Measurements from ENCODE around the gene ACADVL. TPM values are rescaled to one million over a fixed set of nuclear protein-coding genes. Genes with fewer than 3 reads are reported as not detected.

Gene ACADVL
- total RNA-seq, 1 donor: 163 TPM

GRCh38 chr17:7195971-7196370 lies 23.8 kb upstream of the ACADVL start:
- Histone ChIP-seq H3K9me3 (ENCODE audit: low read depth, low read length) (no peaks in the 10 kb centered on the region), H3K4me1 (ENCODE audit: insufficient read depth, low read length) (no peaks in the 10 kb centered on the region), H3K79me2 (ENCODE audit: insufficient read depth, low read length) (no peaks in the 10 kb centered on the region), H3K4me3 (ENCODE audit: insufficient read depth, low read length) (no peak overlapping the region), H3K4me2 (ENCODE audit: insufficient read depth, low read length) (no peak overlapping the region), H3K27ac (ENCODE audit: low read depth, low read length) (no peak overlapping the region), H2AFZ (ENCODE audit: low read length) (no peak overlapping the region), H3K36me3 (ENCODE audit: insufficient read depth, low read length) (peaks cover 48% of the 10 kb centered on the region), H3K27me3 (ENCODE audit: insufficient read depth, low read length) (no peaks in the 10 kb centered on the region), H4K20me1 (ENCODE audit: insufficient read depth, low read length) (peaks cover 2% of the 10 kb centered on the region)
- TF ChIP-seq CTCF (IDR thresholded peaks at IDR 0.05; ENCODE audit: extremely low read depth, low read depth, low read length): no peak
- DNase-seq (ENCODE audit: insufficient read length, low spot score, missing footprints): no peak

- H3K4me1 ChIP-seq (ENCODE audit: insufficient read depth, low read length): no peaks in the 10 kb centered on the region
- no peaks in the 10 kb centered on the region for H3K9me3 ChIP-seq (ENCODE audit: low read depth, low read length)
- no peak overlapping the region for H2AFZ ChIP-seq (ENCODE audit: low read length)
- H3K4me3 ChIP-seq (ENCODE audit: insufficient read depth, low read length): no peak overlapping the region
- no peak for DNase-seq (ENCODE audit: insufficient read length, low spot score, missing footprints)
- no peaks in the 10 kb centered on the region for H3K27me3 ChIP-seq (ENCODE audit: insufficient read depth, low read length)
- no peaks in the 10 kb centered on the region for H3K79me2 ChIP-seq (ENCODE audit: insufficient read depth, low read length)
- no peak overlapping the region for H3K4me2 ChIP-seq (ENCODE audit: insufficient read depth, low read length)
- no peak for TF ChIP-seq CTCF (IDR thresholded peaks at IDR 0.05; ENCODE audit: extremely low read depth, low read depth, low read length)
- no peaks in the 10 kb centered on the region for H4K20me1 ChIP-seq (ENCODE audit: insufficient read depth, low read length)
- no peak overlapping the region for H3K27ac ChIP-seq (ENCODE audit: low read depth, low read length)
- peaks cover 52% of the 10 kb centered on the region for H3K36me3 ChIP-seq (ENCODE audit: insufficient read depth, low read length)
Measured at GRCh38 chr17:7196651-7197401, 22.9 kb upstream of the ACADVL start.

- H3K79me2 ChIP-seq (ENCODE audit: insufficient read depth, low read length): peaks cover 21% of the 10 kb centered on the region
- peaks cover 22% of the 10 kb centered on the region for H4K20me1 ChIP-seq (ENCODE audit: insufficient read depth, low read length)
- no peaks in the 10 kb centered on the region for H3K27me3 ChIP-seq (ENCODE audit: insufficient read depth, low read length)
- H3K9me3 ChIP-seq (ENCODE audit: low read depth, low read length): no peaks in the 10 kb centered on the region
- H3K36me3 ChIP-seq (ENCODE audit: insufficient read depth, low read length): peaks cover 26% of the 10 kb centered on the region
- no peak overlapping the region for H3K4me2 ChIP-seq (ENCODE audit: insufficient read depth, low read length)
- TF ChIP-seq CTCF (IDR thresholded peaks at IDR 0.05; ENCODE audit: extremely low read depth, low read depth, low read length): no peak
- no peak overlapping the region for H3K4me3 ChIP-seq (ENCODE audit: insufficient read depth, low read length)
- no peak overlapping the region for H3K27ac ChIP-seq (ENCODE audit: low read depth, low read length)
- H2AFZ ChIP-seq (ENCODE audit: low read length): no peak overlapping the region
- DNase-seq (ENCODE audit: insufficient read length, low spot score, missing footprints): no peak
- peaks cover 8% of the 10 kb centered on the region for H3K4me1 ChIP-seq (ENCODE audit: insufficient read depth, low read length)
Measured at GRCh38 chr17:7203391-7203790, 16.3 kb upstream of the ACADVL start.

GRCh38 chr17:7204336-7204735 lies 15.4 kb upstream of the ACADVL start:
- H3K4me2 ChIP-seq (ENCODE audit: insufficient read depth, low read length): peak overlapping the region; percentile 92
- peak overlapping the region; percentile 76 for H3K4me3 ChIP-seq (ENCODE audit: insufficient read depth, low read length)

More at GRCh38 chr17:7204336-7204735, 15.4 kb upstream of the ACADVL start:
- H3K4me1 ChIP-seq (ENCODE audit: insufficient read depth, low read length): peaks cover 8% of the 10 kb centered on the region
- H3K27ac ChIP-seq (ENCODE audit: low read depth, low read length): peak overlapping the region; percentile 74
- H3K36me3 ChIP-seq (ENCODE audit: insufficient read depth, low read length): peaks cover 26% of the 10 kb centered on the region
- no peak for DNase-seq (ENCODE audit: insufficient read length, low spot score, missing footprints)
- peaks cover 31% of the 10 kb centered on the region for H4K20me1 ChIP-seq (ENCODE audit: insufficient read depth, low read length)
- no peaks in the 10 kb centered on the region for H3K27me3 ChIP-seq (ENCODE audit: insufficient read depth, low read length)
- H3K9me3 ChIP-seq (ENCODE audit: low read depth, low read length): no peaks in the 10 kb centered on the region
- TF ChIP-seq CTCF (IDR thresholded peaks at IDR 0.05; ENCODE audit: extremely low read depth, low read depth, low read length): no peak
- H2AFZ ChIP-seq (ENCODE audit: low read length): no peak overlapping the region
- H3K79me2 ChIP-seq (ENCODE audit: insufficient read depth, low read length): peaks cover 30% of the 10 kb centered on the region

Data from osteoblast (primary cell).